OCI-LY3 (cell line): ENCODE measurements around the gene TCEA2.

ENCODE experiments used
- H2AFZ ChIP-seq: fragments of 200-600, 300-600 bp; shearing (Covaris generic); 2 replicates; pipeline ENCODE4 v1.6.0; 2014; ENCODE audit warnings: antibody characterized with exemption, low read depth, low read length
- H3K27ac ChIP-seq: fragments of 200-600, 300-600 bp; sonication (generic); 2 replicates; pipeline ENCODE4 v1.5.1; 2014; ENCODE audit warnings: mild to moderate bottlenecking, low read length, moderate library complexity, mixed read lengths
- H3K27me3 ChIP-seq: fragments of 200-600, 300-600 bp; sonication (generic); 2 replicates; pipeline ENCODE4 v1.6.1; 2014; ENCODE audit warnings: low read depth, low read length, mixed read lengths
- H3K36me3 ChIP-seq: fragments of 200-600, 300-600 bp; sonication (generic); replicated peaks from 2 replicates; pipeline ENCODE3; 2014; ENCODE audit warnings: low read depth, low read length, mixed read lengths
- H3K4me1 ChIP-seq: fragments of 300-600, 200-600 bp; sonication (generic); 2 replicates; pipeline ENCODE4 v1.6.1; 2014; ENCODE audit warnings: low read length, mixed read lengths
- H3K4me2 ChIP-seq: fragments of 200-600, 300-600 bp; sonication (generic); 2 replicates; pipeline ENCODE4 v1.6.1; 2014; ENCODE audit warnings: low read length, mixed read lengths
- H3K4me3 ChIP-seq: fragments of 300-600, 200-600 bp; sonication (generic); 2 replicates; pipeline ENCODE4 v1.5.1; 2014; ENCODE audit warnings: antibody characterized with exemption, mild to moderate bottlenecking, low read length, moderate library complexity
- H3K79me2 ChIP-seq: fragments of 300-600, 200-600 bp; shearing (Covaris generic); 2 replicates; pipeline ENCODE4 v1.6.1; 2014; ENCODE audit warnings: mild to moderate bottlenecking, low read length, mixed read lengths
- H3K9ac ChIP-seq: fragments of 300-600, 200-600 bp; shearing (Covaris generic); 2 replicates; pipeline ENCODE4 v1.6.0; 2014; ENCODE audit warnings: mild to moderate bottlenecking, low read length, moderate library complexity
- H3K9me3 ChIP-seq: fragments of 200-600, 300-600 bp; shearing (Covaris generic); 2 replicates; pipeline ENCODE4 v1.6.1; 2014; ENCODE audit warnings: low read length, mixed read lengths; ENCODE audit not compliant: insufficient read depth
- H4K20me1 ChIP-seq: fragments of 200-600, 300-600 bp; sonication (generic); 2 replicates; pipeline ENCODE4 v1.6.1; 2016; ENCODE audit warnings: low read length, mixed read lengths; ENCODE audit not compliant: insufficient read depth
- CTCF ChIP-seq: fragments of 200-600, 300-600 bp; sonication (generic); IDR thresholded peaks from 2 replicates; pipeline ENCODE4 v1.5.1; 2014; ENCODE audit warnings: antibody characterized with exemption, low read length, low read depth
- EZH2phosphoT487 ChIP-seq: fragments of 200-600 bp; shearing (Covaris generic); IDR thresholded peaks from 2 replicates; pipeline ENCODE4 v1.6.1; 2018; ENCODE audit warnings: antibody characterized with exemption, mixed run types, low read depth

The TCEA2 gene

GRCh38 chr20:64035933-64036345 is 27.1 kb upstream of the TCEA2 start, which contains the start of gene C20orf204:
C20orf204 (plus strand) TSS chr20:64036182; CDS start chr20:64036324, 142 bp downstream.
- Histone ChIP-seq H3K4me2 (peak within 1 kb of the TSS; percentile 34), H3K9ac (peak within 1 kb of the TSS; percentile 1; the same call in 1 of the 2 replicates), H3K9me3 (no peaks in the 10 kb centered on the region), H2AFZ (no peak within 1 kb of the TSS), H3K27me3 (no peaks in the 10 kb centered on the region), H3K27ac (peak within 1 kb of the TSS; percentile 41), H4K20me1 (no peaks in the 10 kb centered on the region), H3K4me3 (peak within 1 kb of the TSS; percentile 0; the same call in 1 of the 2 replicates), H3K36me3 (peaks cover 7% of the 10 kb centered on the region), H3K4me1 (peaks cover 43% of the 10 kb centered on the region), H3K79me2 (no peaks in the 10 kb centered on the region)
- TF ChIP-seq CTCF (no peak), EZH2phosphoT487 (no peak)

DNA sequence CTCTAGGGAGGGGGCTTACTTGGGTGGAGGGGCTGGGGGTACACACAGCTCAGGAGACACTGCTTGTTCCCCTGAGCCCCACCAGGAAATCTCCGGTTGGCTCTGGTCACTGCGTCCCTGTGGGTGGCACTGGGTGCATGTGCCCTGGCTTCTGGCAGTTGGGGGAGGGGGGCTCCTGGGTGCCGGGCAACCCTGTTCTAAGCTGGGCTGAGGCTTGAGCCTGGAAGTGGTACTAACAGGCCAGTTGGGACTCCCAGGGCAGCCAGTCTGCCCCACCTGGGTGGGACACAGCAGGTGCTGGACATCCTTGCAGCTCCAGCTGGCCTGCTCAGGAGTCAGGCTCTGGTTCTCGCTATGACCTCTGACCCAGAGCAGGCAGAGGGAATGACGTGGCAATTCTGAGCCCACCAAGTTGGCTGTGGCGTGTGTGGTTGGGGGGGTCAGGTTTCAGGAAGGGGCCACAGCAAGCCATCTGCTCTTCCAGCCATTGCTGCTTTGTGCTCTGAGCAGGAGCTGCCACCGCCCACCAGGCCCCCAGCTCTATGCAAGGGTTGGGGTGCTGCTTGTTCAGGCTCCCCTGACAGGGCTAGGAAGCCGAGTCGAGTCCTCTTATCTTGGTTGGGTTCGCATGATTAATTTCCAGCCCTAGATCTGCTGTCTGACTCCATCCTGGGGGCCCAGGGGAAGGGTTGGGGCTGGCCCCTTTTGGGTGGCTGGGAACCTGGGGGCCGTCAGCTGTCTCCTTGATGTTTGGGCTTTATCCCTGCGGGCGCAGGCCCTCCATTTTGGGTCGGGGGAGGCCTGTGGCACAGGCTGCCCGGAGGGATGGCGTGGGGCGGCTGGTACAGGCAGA is 26.4 kb upstream of the TCEA2 start:
- H3K9ac ChIP-seq: peak overlapping the region; percentile 1; the same call in 1 of the 2 replicates
- H3K4me3 ChIP-seq: peak overlapping the region; percentile 0; the same call in 1 of the 2 replicates
- peak overlapping the region; percentile 34 for H3K4me2 ChIP-seq
- no peaks in the 10 kb centered on the region for H4K20me1 ChIP-seq
- no peaks in the 10 kb centered on the region for H3K79me2 ChIP-seq
- H2AFZ ChIP-seq: no peak overlapping the region
- H3K9me3 ChIP-seq: no peaks in the 10 kb centered on the region
- TF ChIP-seq CTCF (no peak), EZH2phosphoT487 (no peak)
- no peaks in the 10 kb centered on the region for H3K27me3 ChIP-seq
- H3K36me3 ChIP-seq: peaks cover 6% of the 10 kb centered on the region
- H3K27ac ChIP-seq: peak overlapping the region; percentile 41
- H3K4me1 ChIP-seq: peaks cover 50% of the 10 kb centered on the region

DNA sequence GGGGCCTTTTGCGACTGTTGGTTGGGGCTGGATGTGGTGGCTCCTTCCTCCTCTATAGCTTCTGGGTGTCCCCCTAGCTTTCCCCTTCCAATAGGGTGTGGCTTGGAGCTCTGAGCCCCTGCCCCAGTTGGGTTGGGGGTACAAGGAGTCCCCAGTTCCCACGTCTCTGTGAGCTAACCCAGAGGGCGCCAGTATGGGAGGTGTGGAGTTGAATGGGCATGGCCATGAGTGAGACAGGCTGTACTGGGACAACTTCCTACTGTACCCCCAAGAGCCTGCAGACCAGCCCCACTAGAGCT is 25.9 kb upstream of the TCEA2 start:
- Histone ChIP-seq H4K20me1 (no peaks in the 10 kb centered on the region), H3K4me2 (peak overlapping the region; percentile 34), H3K27me3 (no peaks in the 10 kb centered on the region), H2AFZ (no peak overlapping the region), H3K27ac (peak overlapping the region; percentile 41), H3K4me1 (peaks cover 53% of the 10 kb centered on the region), H3K4me3 (peak overlapping the region; percentile 0; the same call in 1 of the 2 replicates), H3K79me2 (no peaks in the 10 kb centered on the region), H3K9me3 (no peaks in the 10 kb centered on the region), H3K9ac (peak overlapping the region; percentile 1; the same call in 1 of the 2 replicates), H3K36me3 (peaks cover 5% of the 10 kb centered on the region)
- TF ChIP-seq CTCF: no peak
- no peak for TF ChIP-seq EZH2phosphoT487

- TF ChIP-seq EZH2phosphoT487 (no peak), CTCF (no peak)
These were observed 25.3 kb upstream of the TCEA2 start for GRCh38 chr20:64037498-64038213.

More at GRCh38 chr20:64037498-64038213, 25.3 kb upstream of the TCEA2 start:
- H3K9me3 ChIP-seq: no peaks in the 10 kb centered on the region
- H3K4me1 ChIP-seq: peaks cover 53% of the 10 kb centered on the region
- H3K4me3 ChIP-seq: peak overlapping the region; percentile 83
- peak overlapping the region; percentile 93 for H3K4me2 ChIP-seq
- no peaks in the 10 kb centered on the region for H4K20me1 ChIP-seq
- no peaks in the 10 kb centered on the region for H3K79me2 ChIP-seq
- H3K36me3 ChIP-seq: no peaks in the 10 kb centered on the region
- no peaks in the 10 kb centered on the region for H3K27me3 ChIP-seq
- H3K9ac ChIP-seq: peak overlapping the region; percentile 1; the same call in 1 of the 2 replicates
- H2AFZ ChIP-seq: no peak overlapping the region
- H3K27ac ChIP-seq: no peak overlapping the region
